Spleen (tissue), 11 donors: ENCODE results near the gene ECD. TPM values are rescaled to one million over a fixed set of nuclear protein-coding genes. Genes with fewer than 3 reads are reported as not detected.

Source experiments
- DNase-seq: peaks from one replicate; pipeline ENCODE4 v3.0.0-alpha.2; 2020
- H3K27ac ChIP-seq, 8 donors: fragments of 200-600 bp; sonication (generic) in 7 of 8; 1 replicate in 4 of 8; 2 replicates in 4 of 8; pipeline versions ENCODE4 v1.5.0 to v1.8.0; 2016 to 2021; ENCODE audit warnings: inconsistent platforms in 4 of 8, mild to moderate bottlenecking in 4 of 8, moderate library complexity in 1 of 8
- H3K27me3 ChIP-seq, 7 donors: fragments of 200-600 bp; sonication (generic) in 6 of 7; replicated peaks in 1 of 7; 1 replicate in 4 of 7; 2 replicates in 3 of 7; pipeline versions ENCODE4 v1.5.0 to v1.8.0; 2016 to 2021; ENCODE audit warnings: inconsistent platforms in 3 of 7, mild to moderate bottlenecking in 1 of 7
- H3K36me3 ChIP-seq, 6 donors: fragments of 200-600 bp; sonication (generic) in 5 of 6; 1 replicate in 4 of 6; 2 replicates in 2 of 6; pipeline versions ENCODE4 v1.5.0 to v1.8.0; 2016 to 2021; ENCODE audit warnings: inconsistent platforms in 2 of 6
- H3K4me1 ChIP-seq, 6 donors: fragments of 200-600 bp; sonication (generic) in 5 of 6; 1 replicate in 3 of 6; 2 replicates in 3 of 6; pipeline versions ENCODE4 v1.5.0 to v1.8.0; 2016 to 2021; ENCODE audit warnings: inconsistent platforms in 3 of 6
- H3K4me3 ChIP-seq, 8 donors: fragments of 200-600 bp; sonication (generic) in 7 of 8; 1 replicate in 4 of 8; 2 replicates in 4 of 8; pipeline versions ENCODE4 v1.5.0 to v1.8.0; 2016 to 2021; ENCODE audit warnings: inconsistent platforms in 4 of 8, mild to moderate bottlenecking in 4 of 8, moderate library complexity in 2 of 8
- H3K9me3 ChIP-seq, 8 donors: fragments of 200-600 bp; sonication (generic) in 7 of 8; 1 replicate in 4 of 8; 2 replicates in 4 of 8; pipeline versions ENCODE4 v1.5.0 to v1.8.0; 2016 to 2021; ENCODE audit warnings: inconsistent platforms in 4 of 8
- POLR2A ChIP-seq, 3 donors: fragments of 450-650 bp; IDR thresholded peaks; one replicate each; pipeline ENCODE4 v1.5.1; 2017; ENCODE audit warnings: antibody characterized with exemption in 3 of 3, mild to moderate bottlenecking in 1 of 3
- POLR2AphosphoS5 ChIP-seq, 3 donors: sonication (generic); formaldehyde crosslinking; IDR thresholded peaks; one replicate each; pipeline ENCODE4 v1.5.1; 2017; ENCODE audit warnings: antibody characterized with exemption in 3 of 3
- WGBS, 5 donors: extraction: QIAGEN DNeasy Blood & Tissue Kit in 3 of 5; methylation state at CpG; one replicate each; pipeline versions ENCODE4 v1.1.5 to v1.1.7; 2013 to 2018; 5-methylcytosine and 5-hydroxymethylcytosine counted together
- intact Hi-C: fragments of 100-400 bp; cut with DNase I; formaldehyde crosslinking; loops from one replicate; pipeline ENCODE4 v1.15.0; 2023; ENCODE audit warnings: low total_unique reads
- polyA plus RNA-seq, 3 donors: library from polyadenylated mRNA; stranded (reverse); fragments of 200-250 nt; gene quantifications; one replicate each; pipeline ENCODE4 v1.2.1, GENCODE V29; 2013
- total RNA-seq, 7 donors: library from RNA; depleted of rRNA in 3 of 7; stranded (reverse); fragments of >200 nt in 3 of 7; fragmentation: NEBNext Ultra II Directional in 4 of 7; extraction: Animal tissue kit (Norgen Biotek cat#: 25700) in 4 of 7; gene quantifications; one replicate each; pipeline versions ENCODE4 v1.1.0 to v1.2.1, GENCODE V29; 2016 to 2021
- TF ChIP-seq, protein P1 (sequence below), 11 experiments: fragments of 200-600 bp in 7 of 11; fragments of 450-650 bp in 4 of 11; sonication (generic) in 4 of 11; IDR thresholded peaks in 8 of 11; conservative IDR thresholded peaks in 3 of 11; 1 replicate in 7 of 11; 2 replicates in 4 of 11; pipeline versions ENCODE4 v1.4.0 to v1.8.0; 2016 to 2021; ENCODE audit warnings: antibody characterized with exemption in 11 of 11, inconsistent platforms in 4 of 11, mild to moderate bottlenecking in 1 of 11
- donor health status: healthy with polysubstance abuse.
- donor health status: DM: no; HTN: no; CAD: no; lungs with moderate emphysema.
- donor health status: DM: no; HTN: no; CAD: no.
- donor health status: Bipolar disorder and iron deficiency.
- donor health status: healthy.
- donor health status: DM: no; HTN: no; CAD: no.
- donor health status: DM: yes; HTN: yes; CAD: no.

Gene ECD
- total and polyA plus RNA-seq, 10 donors, result 7.3 to 37.8 (median 28.1) TPM

- 0 to 1% (median 0%) methylated on average over 28 to 29 of the region's 29 CpGs for WGBS, 5 donors
- TF ChIP-seq POLR2AphosphoS5 (IDR thresholded peaks at IDR 0.05) (peak in 2 of 3 donors; percentile 71 to 85), POLR2A (IDR thresholded peaks at IDR 0.05) (peak in 1 of 3 donors; percentile 73)
- TF ChIP-seq, protein P1, sequence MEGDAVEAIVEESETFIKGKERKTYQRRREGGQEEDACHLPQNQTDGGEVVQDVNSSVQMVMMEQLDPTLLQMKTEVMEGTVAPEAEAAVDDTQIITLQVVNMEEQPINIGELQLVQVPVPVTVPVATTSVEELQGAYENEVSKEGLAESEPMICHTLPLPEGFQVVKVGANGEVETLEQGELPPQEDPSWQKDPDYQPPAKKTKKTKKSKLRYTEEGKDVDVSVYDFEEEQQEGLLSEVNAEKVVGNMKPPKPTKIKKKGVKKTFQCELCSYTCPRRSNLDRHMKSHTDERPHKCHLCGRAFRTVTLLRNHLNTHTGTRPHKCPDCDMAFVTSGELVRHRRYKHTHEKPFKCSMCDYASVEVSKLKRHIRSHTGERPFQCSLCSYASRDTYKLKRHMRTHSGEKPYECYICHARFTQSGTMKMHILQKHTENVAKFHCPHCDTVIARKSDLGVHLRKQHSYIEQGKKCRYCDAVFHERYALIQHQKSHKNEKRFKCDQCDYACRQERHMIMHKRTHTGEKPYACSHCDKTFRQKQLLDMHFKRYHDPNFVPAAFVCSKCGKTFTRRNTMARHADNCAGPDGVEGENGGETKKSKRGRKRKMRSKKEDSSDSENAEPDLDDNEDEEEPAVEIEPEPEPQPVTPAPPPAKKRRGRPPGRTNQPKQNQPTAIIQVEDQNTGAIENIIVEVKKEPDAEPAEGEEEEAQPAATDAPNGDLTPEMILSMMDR (IDR thresholded peaks at IDR 0.05 in 8 of 11, conservative IDR thresholded peaks at IDR 0.05 in 3 of 11), result no peak
- Histone ChIP-seq H3K9me3 (no peaks in the 10 kb centered on the region), H3K4me1 (peaks cover 13 to 52% (median 28%) of the 10 kb centered on the region in 6 donors), H3K36me3 (peaks cover 0 to 11% (median 0%) of the 10 kb centered on the region in 6 donors), H3K27me3 (no peaks in the 10 kb centered on the region), H3K4me3 (peak overlapping the region; percentile 61 to 99 (median 85)), H3K27ac (peak overlapping the region; percentile 89 to 98 (median 96))
- peak; percentile 94 for DNase-seq
- intact Hi-C loops, result loop anchor here (10.0 kb wide), 1 partner anchor 149 kb away; the partner anchor contains the start of gene DNAJC9
These were observed 71.8 kb downstream of the ECD start for GRCh38 chr10:73096041-73096448.

DNA sequence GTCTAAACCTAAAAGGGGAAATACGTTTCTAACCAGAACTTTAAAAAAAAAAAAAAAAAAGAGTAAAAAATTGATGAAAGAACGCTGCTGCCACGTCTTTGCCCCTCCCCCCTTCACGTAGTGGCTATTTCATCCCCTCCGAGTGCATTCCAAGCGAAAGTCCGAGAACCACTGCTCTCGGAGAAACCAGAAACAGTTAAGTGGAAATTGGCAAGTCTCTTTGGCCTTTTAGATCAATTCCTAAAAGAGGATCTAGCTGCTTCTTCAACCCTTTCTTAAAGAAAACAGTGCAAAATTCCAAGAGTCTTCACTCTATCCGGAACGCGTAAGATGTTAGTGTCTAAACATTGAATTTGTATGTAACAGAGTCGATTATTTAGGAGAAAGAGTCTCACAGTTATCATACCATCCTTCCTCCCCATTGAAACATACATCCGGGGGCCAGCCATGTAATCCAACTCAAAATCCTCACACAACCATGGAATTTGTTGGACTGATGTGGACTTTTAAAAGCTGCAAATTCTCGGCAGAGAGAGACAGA is 72.3 kb downstream of the ECD start:
- Histone ChIP-seq H3K36me3 (peaks cover 0 to 11% (median 0%) of the 10 kb centered on the region in 6 donors), H3K27me3 (no peaks in the 10 kb centered on the region), H3K27ac (peak overlapping the region; percentile 89 to 98 (median 96)), H3K9me3 (no peaks in the 10 kb centered on the region), H3K4me1 (peaks cover 13 to 53% (median 28%) of the 10 kb centered on the region in 6 donors), H3K4me3 (peak overlapping the region; percentile 61 to 99 (median 85))
- intact Hi-C loops, result loop anchor here (10.0 kb wide), 1 partner anchor 149 kb away; the partner anchor contains the start of gene DNAJC9
- TF ChIP-seq POLR2A (IDR thresholded peaks at IDR 0.05), result peak in 1 of 3 donors; percentile 19
- no peak for TF ChIP-seq POLR2AphosphoS5 (IDR thresholded peaks at IDR 0.05)
- TF ChIP-seq, protein P1 (IDR thresholded peaks at IDR 0.05 in 8 of 11, conservative IDR thresholded peaks at IDR 0.05 in 3 of 11), result no peak
- no peak for DNase-seq
- WGBS, 5 donors, result 0 to 1% (median 0%) methylated on average over 14 of the region's 14 CpGs

DNA sequence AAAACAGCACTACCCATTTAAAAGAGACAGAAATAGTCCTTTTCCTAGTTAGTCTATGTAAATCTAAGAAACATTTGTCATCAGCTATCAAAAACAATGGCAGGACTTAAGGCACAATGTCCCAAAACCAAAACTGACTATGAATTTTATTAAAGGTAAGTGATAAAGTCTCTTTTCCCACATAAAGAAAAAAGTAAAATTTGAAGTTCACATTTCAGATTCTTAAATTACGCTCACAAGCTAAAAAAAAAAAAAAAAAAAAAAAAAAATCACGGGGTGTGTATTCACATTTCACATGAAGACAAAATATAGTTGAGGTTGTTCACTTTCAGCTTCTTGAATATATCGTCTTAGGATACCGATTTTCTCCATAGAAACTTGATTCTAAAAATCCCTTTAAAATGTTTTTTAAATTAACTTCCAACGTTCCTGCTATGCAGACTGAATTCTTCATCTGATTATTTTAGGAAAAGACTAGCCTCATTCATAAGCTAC is 72.8 kb downstream of the ECD start:
- Histone ChIP-seq H3K27ac (peak overlapping the region; percentile 89 to 98 (median 96)), H3K4me3 (peak overlapping the region; percentile 61 to 99 (median 85)), H3K36me3 (peaks cover 0 to 8% (median 0%) of the 10 kb centered on the region in 6 donors), H3K4me1 (peaks cover 13 to 53% (median 28%) of the 10 kb centered on the region in 6 donors), H3K27me3 (no peaks in the 10 kb centered on the region), H3K9me3 (no peaks in the 10 kb centered on the region)
- no peak for DNase-seq
- 3 to 13% (median 6%) methylated on average over 5 of the region's 5 CpGs for WGBS, 5 donors
- intact Hi-C loops, result loop anchor here (10.0 kb wide), 1 partner anchor 150 kb away; the partner anchor contains the start of gene DNAJC9
- TF ChIP-seq POLR2AphosphoS5 (IDR thresholded peaks at IDR 0.05) (no peak), POLR2A (IDR thresholded peaks at IDR 0.05) (no peak)
- TF ChIP-seq, protein P1 (IDR thresholded peaks at IDR 0.05 in 8 of 11, conservative IDR thresholded peaks at IDR 0.05 in 3 of 11), result no peak
